K562 (cell line): ENCODE data around the gene SKIDA1.

Source experiments
- GATAD2B ChIP-seq: fragments of 450-650 bp; IDR thresholded peaks from 2 replicates; pipeline ENCODE4 v1.6.1; 2017; ENCODE audit warnings: mild to moderate bottlenecking, borderline replicate concordance
- KAT2B ChIP-seq: IDR thresholded peaks from one replicate; pipeline ENCODE4 v1.6.1; 2012; ENCODE audit warnings: low read depth, mild to moderate bottlenecking, control low read depth, inconsistent platforms, low read length, moderate library complexity
- MEIS2 ChIP-seq: fragments of 450-650 bp; IDR thresholded peaks from 2 replicates; pipeline ENCODE4 v1.6.1; 2014; ENCODE audit warnings: mild to moderate bottlenecking; ENCODE audit not compliant: partially characterized antibody
- POLR2AphosphoS5 ChIP-seq: IDR thresholded peaks from 2 replicates; pipeline ENCODE4 v1.6.1; 2011; ENCODE audit warnings: mild to moderate bottlenecking, low read depth, low read length, moderate library complexity; ENCODE audit not compliant: control insufficient read depth, insufficient read depth
- ZBTB33 ChIP-seq: sonication (generic); formaldehyde crosslinking; IDR thresholded peaks from 2 replicates; pipeline ENCODE4 v1.8.1; 2023; ENCODE audit warnings: mild to moderate bottlenecking, missing genetic modification reagents

GRCh38 chr10:21475393-21475792 lies 50.1 kb downstream of the SKIDA1 start:
- TF ChIP-seq GATAD2B (no peak), POLR2AphosphoS5 (no peak), MEIS2 (no peak), ZBTB33 (no peak), KAT2B (no peak)
